Body of pancreas (tissue), 4 donors: ENCODE data around the gene RHBDL1. TPM values are rescaled to one million over a fixed set of nuclear protein-coding genes. Genes with fewer than 3 reads are reported as not detected.

Experiments used
- ATAC-seq: fragments of 150-250 bp; one replicate; pipeline ENCODE4 v1.9.1; 2016
- DNase-seq, 4 donors: peaks; one replicate each; pipeline ENCODE4 v3.0.0-alpha.2; 2019
- H3K27ac ChIP-seq, 4 donors: fragments of 200-600 bp; sonication (generic); 1 replicate in 3 of 4; 2 replicates in 1 of 4; pipeline versions ENCODE4 v1.5.1 to v1.6.1; 2016 to 2019; ENCODE audit warnings: mild to moderate bottlenecking in 1 of 4, mixed read lengths in 1 of 4, moderate library complexity in 1 of 4
- H3K27me3 ChIP-seq, 2 donors: fragments of 200-600 bp; sonication (generic); one replicate each; pipeline ENCODE4 v1.6.0; 2016; ENCODE audit warnings: mild to moderate bottlenecking in 1 of 2
- H3K36me3 ChIP-seq, 2 donors: fragments of 200-600 bp; sonication (generic); replicated peaks in 1 of 2; 2 replicates each; pipeline ENCODE4 v1.5.1; 2016; ENCODE audit warnings: low read depth in 2 of 2; ENCODE audit not compliant: insufficient read depth in 1 of 2
- H3K4me1 ChIP-seq: fragments of 200-600 bp; sonication (generic); one replicate; pipeline ENCODE4 v1.6.0; 2016
- H3K4me3 ChIP-seq, 2 donors: fragments of 200-600 bp; sonication (generic); 1 replicate in 1 of 2; 2 replicates in 1 of 2; pipeline ENCODE4 v1.5.1; 2016 to 2019
- H3K9me3 ChIP-seq, 3 donors: fragments of 200-600 bp; sonication (generic); 1 replicate in 2 of 3; 2 replicates in 1 of 3; pipeline ENCODE4 v1.5.1; 2016
- POLR2A ChIP-seq, 3 donors: fragments of 450-650 bp; IDR thresholded peaks; one replicate each; pipeline ENCODE4 v1.6.1; 2016; ENCODE audit warnings: antibody characterized with exemption in 3 of 3, mild to moderate bottlenecking in 2 of 3
- WGBS, 2 donors: methylation state at CpG; one replicate each; pipeline ENCODE4 v1.1.5; 2017; 5-methylcytosine and 5-hydroxymethylcytosine counted together
- intact Hi-C: fragments of 100-400 bp; cut with DNase I; formaldehyde crosslinking; loops from one replicate; pipeline ENCODE4 v1.15.1; 2023
- total RNA-seq, 2 donors: library from RNA; depleted of rRNA; stranded (reverse); fragments of >200 nt; gene quantifications; one replicate each; pipeline ENCODE4 v1.1.0, GENCODE V29; 2016
- TF ChIP-seq, protein P1 (sequence below), 7 experiments: fragments of 450-650 bp in 4 of 7; fragments of 200-600 bp in 3 of 7; sonication (generic) in 3 of 7; IDR thresholded peaks; one replicate each; pipeline ENCODE4 v1.5.1; 2016 to 2019; ENCODE audit warnings: antibody characterized with exemption in 7 of 7

Gene RHBDL1
- total RNA-seq, 2 donors from 2014 or later = 1.8 to 4.3 TPM

DNA sequence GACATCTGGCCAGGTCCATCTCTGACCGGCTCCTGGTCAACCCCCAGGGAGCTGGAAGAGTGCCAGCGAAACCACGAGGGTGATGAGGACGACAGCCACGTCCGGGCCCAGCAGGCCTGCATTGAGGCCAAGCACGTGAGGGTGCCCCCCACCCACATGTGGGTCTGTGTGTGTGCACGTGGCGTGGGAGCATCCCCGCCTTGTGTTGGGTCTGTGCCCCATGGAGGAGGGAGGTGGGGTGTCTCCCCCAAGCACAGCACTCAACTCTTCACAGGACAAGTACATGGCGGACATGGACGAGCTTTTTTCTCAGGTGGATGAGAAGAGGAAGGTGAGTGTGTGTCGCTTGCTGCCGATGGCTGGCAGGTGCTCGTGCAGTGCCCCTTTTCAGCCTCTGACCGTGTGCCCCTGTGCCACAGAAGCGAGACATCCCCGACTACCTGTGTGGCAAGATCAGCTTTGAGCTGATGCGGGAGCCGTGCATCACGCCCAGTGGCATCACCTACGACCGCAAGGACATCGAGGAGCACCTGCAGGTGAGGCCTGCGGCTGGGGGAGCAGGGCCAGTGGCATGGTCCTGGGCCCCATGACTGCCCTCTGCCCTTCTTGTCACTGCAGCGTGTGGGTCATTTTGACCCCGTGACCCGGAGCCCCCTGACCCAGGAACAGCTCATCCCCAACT is 6.4 kb downstream of the RHBDL1 start:
- H3K27ac ChIP-seq = peak overlapping the region in 1 of 4 donors; percentile 95
- DNase-seq = peak in 1 of 4 donors; percentile 42
- no peaks in the 10 kb centered on the region for H3K9me3 ChIP-seq
- no peak for ATAC-seq
- WGBS, 2 donors = 59 to 72% methylated on average over 17 to 26 of the region's 28 CpGs
- H3K4me1 ChIP-seq = peaks cover 63% of the 10 kb centered on the region
- intact Hi-C loops = no loop called here
- peaks cover 7 to 12% of the 10 kb centered on the region in 2 donors for H3K36me3 ChIP-seq
- TF ChIP-seq, protein P1, sequence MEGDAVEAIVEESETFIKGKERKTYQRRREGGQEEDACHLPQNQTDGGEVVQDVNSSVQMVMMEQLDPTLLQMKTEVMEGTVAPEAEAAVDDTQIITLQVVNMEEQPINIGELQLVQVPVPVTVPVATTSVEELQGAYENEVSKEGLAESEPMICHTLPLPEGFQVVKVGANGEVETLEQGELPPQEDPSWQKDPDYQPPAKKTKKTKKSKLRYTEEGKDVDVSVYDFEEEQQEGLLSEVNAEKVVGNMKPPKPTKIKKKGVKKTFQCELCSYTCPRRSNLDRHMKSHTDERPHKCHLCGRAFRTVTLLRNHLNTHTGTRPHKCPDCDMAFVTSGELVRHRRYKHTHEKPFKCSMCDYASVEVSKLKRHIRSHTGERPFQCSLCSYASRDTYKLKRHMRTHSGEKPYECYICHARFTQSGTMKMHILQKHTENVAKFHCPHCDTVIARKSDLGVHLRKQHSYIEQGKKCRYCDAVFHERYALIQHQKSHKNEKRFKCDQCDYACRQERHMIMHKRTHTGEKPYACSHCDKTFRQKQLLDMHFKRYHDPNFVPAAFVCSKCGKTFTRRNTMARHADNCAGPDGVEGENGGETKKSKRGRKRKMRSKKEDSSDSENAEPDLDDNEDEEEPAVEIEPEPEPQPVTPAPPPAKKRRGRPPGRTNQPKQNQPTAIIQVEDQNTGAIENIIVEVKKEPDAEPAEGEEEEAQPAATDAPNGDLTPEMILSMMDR (IDR thresholded peaks at IDR 0.05) = no peak
- TF ChIP-seq POLR2A (IDR thresholded peaks at IDR 0.05) = no peak
- no peaks in the 10 kb centered on the region for H3K27me3 ChIP-seq
- H3K4me3 ChIP-seq = no peak overlapping the region

DNA sequence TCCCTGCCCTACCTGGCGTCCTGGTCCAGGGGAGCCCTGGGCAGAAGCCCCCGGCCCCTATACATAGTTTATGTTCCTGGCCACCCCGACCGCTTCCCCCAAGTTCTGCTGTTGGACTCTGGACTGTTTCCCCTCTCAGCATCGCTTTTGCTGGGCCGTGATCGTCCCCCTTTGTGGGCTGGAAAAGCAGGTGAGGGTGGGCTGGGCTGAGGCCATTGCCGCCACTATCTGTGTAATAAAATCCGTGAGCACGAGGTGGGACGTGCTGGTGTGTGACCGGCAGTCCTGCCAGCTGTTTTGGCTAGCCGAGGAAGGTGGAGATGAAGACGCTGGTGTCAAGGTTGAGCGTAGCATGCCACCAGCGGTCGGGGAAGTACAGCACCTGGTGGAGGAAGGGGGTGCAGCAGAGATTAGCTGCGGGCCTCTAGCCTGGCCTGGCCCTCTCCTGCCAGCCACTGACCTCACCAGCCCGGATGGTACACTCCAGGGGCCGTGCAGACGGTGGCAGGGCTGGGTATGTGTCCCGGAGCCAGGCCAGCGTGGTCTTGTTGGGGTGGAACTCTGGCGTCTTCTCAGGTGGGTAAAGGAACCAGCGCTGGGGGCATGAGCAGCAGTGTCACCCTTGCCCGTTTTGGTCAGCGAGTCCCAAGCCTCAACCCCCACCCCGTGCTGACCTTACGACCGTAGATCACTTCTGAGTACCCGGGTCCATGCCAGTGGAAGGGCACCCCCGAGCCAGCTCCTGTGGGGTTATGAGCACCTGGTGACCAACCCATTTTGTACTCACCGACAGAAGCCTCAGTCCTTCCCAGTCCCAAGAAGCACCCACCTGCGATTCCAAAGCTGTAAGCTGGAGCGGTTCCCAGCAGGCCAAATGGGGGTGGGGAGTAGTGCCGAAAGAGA is 7.3 kb downstream of the RHBDL1 start:
- H3K36me3 ChIP-seq = peaks cover 11 to 12% of the 10 kb centered on the region in 2 donors
- H3K4me1 ChIP-seq = peaks cover 63% of the 10 kb centered on the region

DNA sequence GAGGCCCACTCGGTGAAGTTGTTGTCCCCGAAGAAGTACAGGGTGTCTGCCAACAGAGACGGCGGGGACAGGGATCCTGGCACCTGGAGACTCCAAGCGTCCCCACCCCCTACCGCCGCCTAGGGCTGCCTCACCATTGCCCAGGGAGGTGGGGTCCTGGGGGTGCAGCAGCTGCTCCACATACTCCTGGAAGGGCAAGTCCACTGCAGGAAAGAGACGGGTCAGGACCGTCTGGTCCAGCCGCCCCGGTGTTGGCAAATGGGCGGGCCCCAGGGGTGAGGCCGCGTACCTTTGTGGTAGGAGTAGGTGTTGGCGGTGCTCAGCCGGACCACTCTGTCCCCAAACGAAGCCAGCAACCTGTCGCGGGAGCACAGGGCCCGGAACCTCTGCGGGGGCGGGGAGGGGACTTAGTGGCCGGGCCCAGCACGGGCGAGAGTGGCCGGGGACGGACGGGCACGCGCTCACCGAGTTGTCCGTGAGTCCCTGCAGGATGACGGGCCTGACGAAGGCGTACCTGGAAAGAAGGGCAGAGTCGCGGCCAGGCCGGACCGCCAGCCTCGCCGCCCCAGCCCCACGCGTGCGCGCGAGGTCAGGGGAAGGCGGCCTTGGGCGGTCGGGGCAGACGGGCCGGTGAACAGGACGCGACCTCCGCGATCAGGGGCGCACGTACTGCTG is 8.1 kb downstream of the RHBDL1 start:
- H3K4me3 ChIP-seq = peak overlapping the region; percentile 26 to 34
- DNase-seq (peak in 2 of 4 donors; percentile 32 to 40), ATAC-seq (no peak)
- TF ChIP-seq, protein P1 (IDR thresholded peaks at IDR 0.05) = no peak
- no peak for TF ChIP-seq POLR2A (IDR thresholded peaks at IDR 0.05)
- H3K36me3 ChIP-seq = peaks cover 11 to 12% of the 10 kb centered on the region in 2 donors
- 7 to 11% methylated on average over 5 to 56 of the region's 57 CpGs for WGBS, 2 donors
- intact Hi-C loops = no loop called here
- H3K4me1 ChIP-seq = peaks cover 63% of the 10 kb centered on the region
- H3K27me3 ChIP-seq = no peaks in the 10 kb centered on the region
- H3K9me3 ChIP-seq = no peaks in the 10 kb centered on the region
- peak overlapping the region; percentile 33 to 89 (median 66) for H3K27ac ChIP-seq

More for the DNA sequence above, 7.3 kb downstream of the RHBDL1 start:
- peak overlapping the region in 2 of 4 donors; percentile 88 to 89 for H3K27ac ChIP-seq
- H3K9me3 ChIP-seq = no peaks in the 10 kb centered on the region
- DNase-seq (no peak), ATAC-seq (no peak)
- H3K4me3 ChIP-seq = no peak overlapping the region
- 56 to 74% methylated on average over 14 to 36 of the region's 36 CpGs for WGBS, 2 donors
- intact Hi-C loops = no loop called here
- H3K27me3 ChIP-seq = no peaks in the 10 kb centered on the region
- TF ChIP-seq POLR2A (IDR thresholded peaks at IDR 0.05) = no peak
- TF ChIP-seq, protein P1 (IDR thresholded peaks at IDR 0.05) = no peak

DNA sequence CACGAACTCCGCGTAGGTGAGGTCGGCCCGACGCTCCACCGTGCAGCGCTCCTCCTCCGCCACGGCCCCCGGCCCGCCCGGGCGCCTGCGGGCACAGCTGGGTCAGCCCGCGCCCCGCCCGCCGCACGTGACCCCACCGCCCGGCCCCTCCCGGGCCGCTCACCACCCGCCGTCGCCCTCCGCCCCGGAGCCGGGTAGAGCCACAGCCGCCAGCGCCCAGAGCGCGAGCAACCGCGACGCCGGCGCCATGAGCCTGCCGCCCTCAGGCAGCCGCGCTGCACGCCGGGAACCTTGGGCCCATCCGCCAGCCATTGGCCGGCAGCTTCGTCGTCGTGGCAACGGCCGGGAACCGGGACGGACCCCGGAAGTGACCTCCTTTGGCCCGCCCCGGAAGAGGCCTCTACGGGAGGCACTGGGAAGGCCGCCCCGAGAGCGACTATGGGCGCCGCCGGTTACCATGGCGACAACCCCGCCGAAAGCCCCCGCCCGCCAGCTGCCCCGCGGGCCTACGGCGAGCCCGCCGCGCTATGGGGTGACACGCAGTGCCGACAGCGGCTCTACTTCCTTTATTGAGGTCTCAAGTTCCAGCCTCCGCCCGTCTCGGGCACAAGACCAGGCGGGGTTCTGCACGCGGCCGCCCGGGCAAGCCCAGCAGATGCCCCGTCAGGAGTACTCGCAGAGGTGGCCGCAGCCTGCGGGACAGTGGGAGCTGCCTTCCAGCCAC is 8.8 kb downstream of the RHBDL1 start, which contains the start of gene JMJD8:
Gene JMJD8 (minus strand): TSS at position 264 of the 724 bp plus-strand sequence. CDS start 15 bp downstream, at position 249.
- TF ChIP-seq POLR2A (IDR thresholded peaks at IDR 0.05) = peak; percentile 27 to 70 (median 65)
- TF ChIP-seq, protein P1 (IDR thresholded peaks at IDR 0.05) = no peak
- peaks cover 64% of the 10 kb centered on the region for H3K4me1 ChIP-seq

More for the DNA sequence above, 8.8 kb downstream of the RHBDL1 start, which contains the start of gene JMJD8:
- intact Hi-C loops = no loop called here
- ATAC-seq = peak; percentile 80
- WGBS, 2 donors = 0 to 1% methylated on average over 14 to 84 of the region's 91 CpGs
- H3K9me3 ChIP-seq = no peaks in the 10 kb centered on the region
- peaks cover 11 to 12% of the 10 kb centered on the region in 2 donors for H3K36me3 ChIP-seq
- H3K27me3 ChIP-seq = no peaks in the 10 kb centered on the region
- peak within 1 kb of the TSS; percentile 26 to 49 for H3K4me3 ChIP-seq
- DNase-seq = peak; percentile 97 to 98 (median 97)
- H3K27ac ChIP-seq = peak within 1 kb of the TSS; percentile 45 to 89 (median 68)
